Measurements from ENCODE around the gene ALOX12B. TPM values are rescaled to one million over a fixed set of nuclear protein-coding genes. Genes with fewer than 3 reads are reported as not detected.

ALOX12B gene
- total and polyA plus RNA-seq, 2 of the 13 experiments (the other 11 are each of a cell fraction or from before 2014, with no cell fraction given): 0.13 TPM; not detected in 1

- TF ChIP-seq ZNF800 (CRISPR knock-in tag; IDR thresholded peaks at IDR 0.05): no peak
- TF ChIP-seq SIN3B (IDR thresholded peaks at IDR 0.05; ENCODE audit: low read length): no peak
- no peak for TF ChIP-seq ZNF790 (CRISPR knock-in tag; IDR thresholded peaks at IDR 0.05; ENCODE audit: borderline replicate concordance)
- TF ChIP-seq SMAD1 (CRISPR knock-in tag; IDR thresholded peaks at IDR 0.05; ENCODE audit: borderline replicate concordance, low read depth): no peak
- TF ChIP-seq GRHL1 (CRISPR knock-in tag; conservative IDR thresholded peaks at IDR 0.05): no peak
- no peak for TF ChIP-seq ZSCAN21 (CRISPR knock-in tag; IDR thresholded peaks at IDR 0.05; ENCODE audit: borderline replicate concordance)
- no peak for TF ChIP-seq ZNF713 (CRISPR knock-in tag; IDR thresholded peaks at IDR 0.05)
- 0 out of 2 replicates have a peak, but pooled peaks have one; percentile 49 for TF ChIP-seq ATF2 (CRISPR knock-in tag; IDR thresholded peaks at IDR 0.05)
- no peak for TF ChIP-seq ZBTB42 (CRISPR knock-in tag; IDR thresholded peaks at IDR 0.05)
- peak in 1 of 2 experiments; percentile 82; a peak in 2 of 4 replicates for TF ChIP-seq POLR2A (IDR thresholded peaks at IDR 0.05; ENCODE audit: insufficient read depth in 1 of 2, low read depth in 2 of 2, low read length in 2 of 2)
- no peak for TF ChIP-seq LBX2 (CRISPR knock-in tag; IDR thresholded peaks at IDR 0.05; ENCODE audit: borderline replicate concordance)
- no peak for TF ChIP-seq MXD1 (CRISPR knock-in tag; IDR thresholded peaks at IDR 0.05)
- no peak for TF ChIP-seq KMT2B (CRISPR knock-in tag; IDR thresholded peaks at IDR 0.05)
Measured at GRCh38 chr17:8059131-8059530, 28.4 kb downstream of the ALOX12B start (continued).

All from HepG2 (cell line).